ENCODE measurements around the gene TLR8.

The TLR8 gene

GRCh38 chrX:12906046-12906761 is at the start of gene TLR8:
Gene TLR8 (plus strand): TSS chrX:12906620. CDS start chrX:12906707, 87 bp downstream.
- DNase-seq (ENCODE audit: low read depth), result no peak

GRCh38 chrX:12865359-12865758 is 41.1 kb upstream of the TLR8 start:
- no peak for DNase-seq (ENCODE audit: low read depth)

- no peak for DNase-seq (ENCODE audit: low read depth)
Measured at GRCh38 chrX:12866451-12867377, 39.7 kb upstream of the TLR8 start, which contains the start of gene TLR7. Gene TLR7 (plus strand): TSS chrX:12867072. CDS start chrX:12867579, 507 bp downstream.

DNA sequence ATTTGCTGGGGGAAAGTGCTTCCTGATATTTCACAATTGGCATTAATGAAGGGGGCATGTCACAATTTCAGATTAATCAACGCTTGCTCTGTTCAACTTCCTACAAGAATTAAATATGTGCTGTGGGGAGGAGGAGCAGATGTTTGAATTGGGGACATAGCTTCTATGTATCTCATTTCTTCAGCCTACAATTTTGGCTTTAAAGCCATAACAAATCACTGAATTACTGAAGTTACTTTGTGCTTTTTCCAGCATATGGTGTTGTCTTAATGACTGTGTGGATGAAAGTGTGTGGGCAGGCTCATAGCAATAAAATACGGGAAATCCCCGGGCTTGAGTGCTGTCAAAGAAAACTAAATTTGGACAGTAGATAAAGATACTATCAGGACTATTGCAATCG is 38.7 kb upstream of the TLR8 start:
- DNase-seq (ENCODE audit: low read depth), result no peak

GRCh38 chrX:12868747-12869146 is 37.7 kb upstream of the TLR8 start:
- DNase-seq (ENCODE audit: low read depth), result no peak

- no peak for DNase-seq (ENCODE audit: low read depth)
Measured at GRCh38 chrX:12871257-12871656, 35.2 kb upstream of the TLR8 start.

DNA sequence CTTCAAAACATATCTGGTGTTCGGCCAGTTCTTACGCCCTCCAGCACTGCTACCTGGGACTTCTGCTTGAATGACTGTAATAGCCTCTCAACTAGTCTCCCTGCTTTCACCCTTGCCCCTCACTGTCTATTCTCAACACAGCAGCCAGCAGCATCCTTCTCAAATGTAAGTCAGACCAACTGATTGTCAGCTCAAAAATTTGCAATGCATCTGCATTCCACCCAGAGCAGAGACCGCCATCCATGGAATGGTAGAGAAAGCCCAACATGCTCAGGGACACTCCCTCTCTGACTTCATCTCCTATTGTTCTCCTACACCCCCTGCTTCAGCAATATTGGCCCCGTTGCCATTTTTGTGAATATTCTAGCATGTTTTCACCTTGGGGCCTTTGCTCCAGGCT is 33.7 kb upstream of the TLR8 start:
- DNase-seq (ENCODE audit: low read depth), result no peak

GRCh38 chrX:12874581-12874980 is 31.8 kb upstream of the TLR8 start:
- no peak for DNase-seq (ENCODE audit: low read depth)

- no peak for DNase-seq (ENCODE audit: low read depth)
Measured at GRCh38 chrX:12877386-12877785, 29.0 kb upstream of the TLR8 start.

DNA sequence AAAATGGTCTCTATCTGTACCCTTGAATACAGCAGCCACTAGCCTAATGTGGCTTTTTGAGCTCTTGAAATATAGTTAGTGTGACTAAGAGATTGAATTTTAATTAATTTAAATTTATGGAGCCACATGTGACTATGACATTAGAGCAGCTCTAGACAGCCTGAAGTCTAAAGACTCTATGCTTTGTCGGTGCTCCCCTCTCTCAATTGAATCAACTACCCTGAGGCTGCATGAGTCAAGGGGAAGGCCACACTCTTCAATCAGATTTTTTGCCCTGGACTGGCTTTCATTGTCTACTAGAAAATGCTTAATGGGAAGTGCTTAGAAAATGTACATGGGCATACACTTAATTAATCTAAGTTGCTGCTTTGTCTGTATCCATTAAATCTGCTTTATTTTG is 27.9 kb upstream of the TLR8 start:
- DNase-seq (ENCODE audit: low read depth), result no peak

GRCh38 chrX:12881914-12882313 is 24.5 kb upstream of the TLR8 start:
- no peak for DNase-seq (ENCODE audit: low read depth)

DNA sequence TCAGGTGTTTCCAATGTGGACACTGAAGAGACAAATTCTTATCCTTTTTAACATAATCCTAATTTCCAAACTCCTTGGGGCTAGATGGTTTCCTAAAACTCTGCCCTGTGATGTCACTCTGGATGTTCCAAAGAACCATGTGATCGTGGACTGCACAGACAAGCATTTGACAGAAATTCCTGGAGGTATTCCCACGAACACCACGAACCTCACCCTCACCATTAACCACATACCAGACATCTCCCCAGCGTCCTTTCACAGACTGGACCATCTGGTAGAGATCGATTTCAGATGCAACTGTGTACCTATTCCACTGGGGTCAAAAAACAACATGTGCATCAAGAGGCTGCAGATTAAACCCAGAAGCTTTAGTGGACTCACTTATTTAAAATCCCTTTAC is 20.9 kb upstream of the TLR8 start:
- no peak for DNase-seq (ENCODE audit: low read depth)

DNA sequence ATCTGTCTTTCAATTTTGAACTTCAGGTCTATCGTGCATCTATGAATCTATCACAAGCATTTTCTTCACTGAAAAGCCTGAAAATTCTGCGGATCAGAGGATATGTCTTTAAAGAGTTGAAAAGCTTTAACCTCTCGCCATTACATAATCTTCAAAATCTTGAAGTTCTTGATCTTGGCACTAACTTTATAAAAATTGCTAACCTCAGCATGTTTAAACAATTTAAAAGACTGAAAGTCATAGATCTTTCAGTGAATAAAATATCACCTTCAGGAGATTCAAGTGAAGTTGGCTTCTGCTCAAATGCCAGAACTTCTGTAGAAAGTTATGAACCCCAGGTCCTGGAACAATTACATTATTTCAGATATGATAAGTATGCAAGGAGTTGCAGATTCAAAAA is 19.9 kb upstream of the TLR8 start:
- no peak for DNase-seq (ENCODE audit: low read depth)

- DNase-seq (ENCODE audit: low read depth), result no peak
Measured at GRCh38 chrX:12887141-12887540, 19.3 kb upstream of the TLR8 start.

DNA sequence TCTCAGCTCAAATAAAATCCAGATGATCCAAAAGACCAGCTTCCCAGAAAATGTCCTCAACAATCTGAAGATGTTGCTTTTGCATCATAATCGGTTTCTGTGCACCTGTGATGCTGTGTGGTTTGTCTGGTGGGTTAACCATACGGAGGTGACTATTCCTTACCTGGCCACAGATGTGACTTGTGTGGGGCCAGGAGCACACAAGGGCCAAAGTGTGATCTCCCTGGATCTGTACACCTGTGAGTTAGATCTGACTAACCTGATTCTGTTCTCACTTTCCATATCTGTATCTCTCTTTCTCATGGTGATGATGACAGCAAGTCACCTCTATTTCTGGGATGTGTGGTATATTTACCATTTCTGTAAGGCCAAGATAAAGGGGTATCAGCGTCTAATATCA is 18.7 kb upstream of the TLR8 start:
- DNase-seq (ENCODE audit: low read depth), result no peak

DNA sequence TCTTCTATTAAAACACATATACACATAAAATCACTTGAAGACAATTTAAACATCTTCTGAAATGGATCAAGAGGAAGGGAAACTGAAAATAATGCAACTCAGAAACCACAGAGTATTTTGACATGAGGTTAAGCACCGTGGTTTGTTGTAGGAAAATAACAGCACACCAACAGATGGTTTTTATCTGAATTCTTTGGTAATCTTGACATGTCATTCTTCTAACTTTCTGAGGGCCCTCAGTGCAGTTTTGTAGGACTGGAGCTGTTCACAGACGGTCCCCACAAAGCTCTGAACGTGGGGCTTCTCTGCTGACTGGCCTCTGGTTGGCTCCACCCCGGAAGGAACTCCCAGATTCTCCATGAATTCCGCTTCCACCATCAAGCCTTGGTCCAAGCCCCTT is 16.0 kb upstream of the TLR8 start:
- DNase-seq (ENCODE audit: low read depth), result no peak

GRCh38 chrX:12891171-12891570 is 15.2 kb upstream of the TLR8 start:
- no peak for DNase-seq (ENCODE audit: low read depth)

GRCh38 chrX:12891915-12892506 is 14.4 kb upstream of the TLR8 start:
- DNase-seq (ENCODE audit: low read depth), result no peak

- no peak for DNase-seq (ENCODE audit: low read depth)
Measured at GRCh38 chrX:12892716-12893115, 13.7 kb upstream of the TLR8 start.

DNA sequence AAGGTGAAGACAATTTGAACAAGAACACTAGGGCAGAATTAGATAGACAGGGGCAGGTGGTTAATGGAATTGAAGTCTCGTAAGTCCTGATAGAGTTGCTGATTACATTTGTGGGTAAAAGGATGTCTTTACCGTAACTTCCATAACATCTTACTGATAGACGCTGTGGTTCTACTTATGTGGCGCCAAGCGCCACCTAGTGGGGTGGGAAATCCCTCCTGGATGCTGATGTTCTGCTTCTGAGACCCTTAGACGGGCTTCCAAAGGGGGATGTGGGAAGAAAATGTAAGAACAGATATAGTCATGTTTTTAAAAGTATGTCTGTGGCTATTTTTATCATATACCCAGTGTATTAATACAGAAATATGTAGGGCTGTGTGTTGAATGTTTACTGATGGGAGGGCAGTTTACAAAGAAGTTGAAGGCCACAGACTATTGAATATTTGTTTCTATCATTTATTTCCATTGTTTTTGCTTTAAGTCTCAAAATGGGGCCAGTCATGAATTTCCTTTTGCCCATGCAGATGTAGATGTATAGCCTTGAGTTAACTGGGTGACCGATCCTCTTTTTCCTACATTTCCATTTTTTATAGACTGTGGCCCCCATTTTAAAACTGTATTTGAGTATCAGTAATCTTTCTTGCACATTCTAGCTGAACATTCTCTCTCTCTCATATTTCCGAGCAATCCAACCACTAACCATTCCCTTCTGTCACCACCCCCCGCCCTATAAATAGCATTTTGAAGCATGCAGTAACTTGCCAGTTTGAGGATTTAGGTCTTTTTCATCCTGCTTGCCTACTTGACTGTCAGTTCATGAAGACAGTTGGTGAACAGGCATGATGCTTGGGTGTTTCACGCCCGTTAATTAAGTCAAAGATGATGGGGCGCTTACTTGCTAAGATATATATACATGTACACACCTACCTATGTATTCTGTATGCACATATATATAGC is 12.1 kb upstream of the TLR8 start:
- no peak for DNase-seq (ENCODE audit: low read depth)

GRCh38 chrX:12895866-12896265 is 10.6 kb upstream of the TLR8 start:
- no peak for DNase-seq (ENCODE audit: low read depth)

- no peak for DNase-seq (ENCODE audit: low read depth)
Measured at GRCh38 chrX:12896935-12897334, 9.5 kb upstream of the TLR8 start.
